Upper lobe of right lung (tissue), 1 donor: ENCODE data around the gene HLF. TPM values are rescaled to one million over a fixed set of nuclear protein-coding genes. Genes with fewer than 3 reads are reported as not detected.

ENCODE experiments used
- ATAC-seq: fragments of 200-7000 bp; cut with Tn5 transposase; one replicate; pipeline ENCODE4 v1.9.1; 2020; ENCODE audit warnings: mild to moderate bottlenecking, moderate library complexity
- DNase-seq: peaks from one replicate; pipeline ENCODE4 v3.0.0-alpha.2; 2020
- H3K27ac ChIP-seq: fragments of 200-600 bp; one replicate; pipeline ENCODE4 v1.8.0; 2022
- H3K27me3 ChIP-seq: fragments of 200-600 bp; one replicate; pipeline ENCODE4 v1.8.0; 2022; ENCODE audit warnings: mild to moderate bottlenecking
- H3K36me3 ChIP-seq: fragments of 200-600 bp; one replicate; pipeline ENCODE4 v1.8.0; 2022
- H3K4me1 ChIP-seq: fragments of 200-600 bp; one replicate; pipeline ENCODE4 v1.8.0; 2022
- H3K4me3 ChIP-seq: fragments of 200-600 bp; one replicate; pipeline ENCODE4 v1.8.0; 2022; ENCODE audit warnings: mild to moderate bottlenecking
- H3K9me3 ChIP-seq: fragments of 200-600 bp; one replicate; pipeline ENCODE4 v1.8.0; 2022
- CTCF ChIP-seq: fragments of 200-600 bp; IDR thresholded peaks from one replicate; pipeline ENCODE4 v1.8.0; 2022; ENCODE audit warnings: antibody characterized with exemption
- intact Hi-C: fragments of 100-400 bp; cut with DNase I; formaldehyde crosslinking; loops from one replicate; pipeline ENCODE4 v1.11.0; 2022
- total RNA-seq: library from RNA; stranded (reverse); fragmentation: NEBNext Ultra II Directional; extraction: Animal tissue kit (Norgen Biotek cat#: 25700); gene quantifications from one replicate; pipeline ENCODE4 v1.2.1, GENCODE V29; 2021
- donor health status: DM: no; HTN: yes; CAD: no; lungs with severe emphysema.

Gene HLF
- total RNA-seq, 1 donor from 2014 or later: 31.8 TPM

GRCh38 chr17:55286681-55287589 lies 22.2 kb downstream of the HLF start:
- peak overlapping the region; percentile 86 for H3K27ac ChIP-seq
- intact Hi-C loops: no loop called here

GRCh38 chr17:55288356-55289105 lies 23.8 kb downstream of the HLF start:
- H3K27ac ChIP-seq: no peak overlapping the region
- H3K9me3 ChIP-seq: no peaks in the 10 kb centered on the region
- ATAC-seq (no peak), DNase-seq (no peak)
- H3K4me3 ChIP-seq: no peak overlapping the region
- peaks cover 44% of the 10 kb centered on the region for H3K4me1 ChIP-seq
- intact Hi-C loops: no loop called here
- H3K27me3 ChIP-seq: no peaks in the 10 kb centered on the region
- no peaks in the 10 kb centered on the region for H3K36me3 ChIP-seq
- no peak for TF ChIP-seq CTCF

More at GRCh38 chr17:55286681-55287589, 22.2 kb downstream of the HLF start:
- H3K36me3 ChIP-seq: no peaks in the 10 kb centered on the region
- DNase-seq: no peak
- peak; percentile 35 for ATAC-seq
- H3K27me3 ChIP-seq: no peaks in the 10 kb centered on the region
- H3K4me1 ChIP-seq: peaks cover 60% of the 10 kb centered on the region
- TF ChIP-seq CTCF: no peak
- H3K4me3 ChIP-seq: no peak overlapping the region
- no peaks in the 10 kb centered on the region for H3K9me3 ChIP-seq

GRCh38 chr17:55289106-55289446 lies 24.3 kb downstream of the HLF start:
- Histone ChIP-seq H3K9me3 (no peaks in the 10 kb centered on the region), H3K27me3 (no peaks in the 10 kb centered on the region), H3K36me3 (no peaks in the 10 kb centered on the region), H3K27ac (no peak overlapping the region), H3K4me1 (peaks cover 38% of the 10 kb centered on the region), H3K4me3 (no peak overlapping the region)
- no peak for DNase-seq
- no peak for ATAC-seq
- intact Hi-C loops: no loop called here
- TF ChIP-seq CTCF: no peak

- H3K27ac ChIP-seq: no peak overlapping the region
- intact Hi-C loops: no loop called here
- TF ChIP-seq CTCF: no peak
- H3K36me3 ChIP-seq: no peaks in the 10 kb centered on the region
- peaks cover 29% of the 10 kb centered on the region for H3K4me1 ChIP-seq
- H3K4me3 ChIP-seq: no peak overlapping the region
- H3K9me3 ChIP-seq: no peaks in the 10 kb centered on the region
- DNase-seq (no peak), ATAC-seq (no peak)
- no peaks in the 10 kb centered on the region for H3K27me3 ChIP-seq
Measured at GRCh38 chr17:55289978-55290377, 25.2 kb downstream of the HLF start.

GRCh38 chr17:55290492-55291113 lies 25.8 kb downstream of the HLF start:
- ATAC-seq: no peak
- H3K36me3 ChIP-seq: no peaks in the 10 kb centered on the region
- H3K4me1 ChIP-seq: peaks cover 27% of the 10 kb centered on the region
- H3K4me3 ChIP-seq: no peak overlapping the region
- intact Hi-C loops: no loop called here
- TF ChIP-seq CTCF: no peak
- no peaks in the 10 kb centered on the region for H3K27me3 ChIP-seq
- no peak for DNase-seq
- H3K27ac ChIP-seq: no peak overlapping the region
- no peaks in the 10 kb centered on the region for H3K9me3 ChIP-seq
